Measurements from ENCODE around the gene MGAT5B.

DNA sequence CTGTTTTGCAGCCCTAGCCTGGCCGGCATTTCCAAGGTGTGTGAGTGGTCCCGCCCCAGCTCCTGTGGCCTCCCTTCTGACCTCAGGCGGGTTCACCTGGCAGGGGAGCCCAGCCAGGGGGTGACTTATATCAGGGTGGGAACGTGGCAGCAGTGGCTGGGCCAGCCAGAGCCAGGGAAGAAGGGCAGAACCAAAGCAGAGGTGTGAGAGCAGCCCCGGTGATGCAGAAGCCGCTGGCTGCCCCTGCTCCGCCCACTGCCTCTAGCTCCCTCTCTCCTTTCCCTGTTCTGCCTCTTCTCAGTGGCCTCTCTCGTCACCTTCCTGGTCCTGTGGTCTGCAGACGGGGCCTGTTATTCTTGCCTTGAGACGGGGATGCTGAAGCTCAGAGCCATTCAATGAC lies 12.1 kb downstream of the MGAT5B start:
- no peak for TF ChIP-seq CTCF (IDR thresholded peaks at IDR 0.05; ENCODE audit: insufficient read depth, low read depth, low read length)
- TF ChIP-seq EZH2 (IDR thresholded peaks at IDR 0.05; ENCODE audit: insufficient read depth, low read length) = no peak

Data from astrocyte (in vitro differentiated cells and primary cell).